ENCODE results near the gene PARD3.

DNA sequence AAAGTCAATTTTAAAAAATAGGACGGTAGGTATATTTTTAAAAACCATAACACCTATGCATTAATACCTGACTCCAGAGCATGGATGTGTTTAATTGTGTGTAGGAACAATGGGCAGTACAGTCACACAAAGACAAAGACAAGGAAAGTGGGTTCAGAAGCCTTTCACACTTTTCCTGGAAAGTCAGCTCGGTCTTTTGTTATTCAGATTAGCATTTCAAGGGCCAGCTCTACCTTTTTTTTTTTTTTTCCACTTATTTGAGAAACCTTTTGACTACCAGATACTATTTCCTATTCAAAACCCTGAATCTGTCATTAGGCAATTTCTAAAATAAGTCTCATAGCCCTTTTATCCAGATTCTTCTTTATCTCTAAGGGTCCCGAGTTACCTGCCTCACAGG is 401.9 kb downstream of the PARD3 start:
- TF ChIP-seq EZH2 (IDR thresholded peaks at IDR 0.05; ENCODE audit: insufficient read depth, poor library complexity, severe bottlenecking) (no peak), EZH2phosphoT487 (IDR thresholded peaks at IDR 0.05; ENCODE audit: insufficient read depth, low read depth) (no peak)
